ENCODE results near the gene CDH13.

CDH13 gene

DNA sequence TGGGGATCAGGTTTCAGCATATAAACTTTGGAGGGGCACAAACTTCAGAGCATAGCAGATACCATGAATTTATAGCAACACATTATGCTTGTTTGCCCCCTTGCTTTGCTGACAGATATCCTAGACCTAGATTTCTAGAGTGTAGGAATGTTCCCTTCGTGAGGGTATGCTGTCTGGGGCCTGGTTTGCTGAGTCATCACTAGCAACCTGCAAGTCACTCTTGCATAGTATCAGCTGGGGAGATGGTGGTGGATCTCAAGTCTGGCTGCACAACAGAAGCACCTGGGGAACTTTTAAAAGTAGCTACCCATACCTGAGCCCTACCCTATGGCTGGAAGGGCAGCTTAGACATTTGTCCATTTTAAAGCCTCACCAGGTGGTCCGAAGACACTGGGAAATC lies 1158.7 kb downstream of the CDH13 start:
- H3K27ac ChIP-seq (ENCODE audit: low read length, poor library complexity, severe bottlenecking), result no peak overlapping the region
- no peak overlapping the region for H2BK120ac ChIP-seq (ENCODE audit: low read depth, low read length)
- H3K79me1 ChIP-seq (replicated peaks; ENCODE audit: low read length, poor library complexity, severe bottlenecking), result no peaks in the 10 kb centered on the region
- H3K27me3 ChIP-seq (ENCODE audit: control insufficient read depth in 1 of 2, insufficient read depth in 1 of 2, low read length in 2 of 2), result no peaks in the 10 kb centered on the region
- no peak overlapping the region for H3K4me3 ChIP-seq (ENCODE audit: insufficient read depth in 1 of 2, low read depth in 1 of 2, low read length in 2 of 2)
- no peak overlapping the region for H2BK5ac ChIP-seq (ENCODE audit: low read depth, low read length, poor library complexity, severe bottlenecking)
- H4K8ac ChIP-seq (ENCODE audit: low read length), result no peak overlapping the region
- H3K14ac ChIP-seq (ENCODE audit: low read length in 2 of 2), result no peak overlapping the region
- WGBS, result 75% methylated on average over 2 of the region's 2 CpGs
- DNase-seq, result no peak
- H3K4me1 ChIP-seq (ENCODE audit: control insufficient read depth, insufficient read depth, low read depth, low read length), result no peaks in the 10 kb centered on the region
- H2AK5ac ChIP-seq (ENCODE audit: low read length, severe bottlenecking), result no peak overlapping the region
- no peak overlapping the region for H3K4me2 ChIP-seq (ENCODE audit: low read length, poor library complexity, severe bottlenecking)
- H3K9ac ChIP-seq (ENCODE audit: low read length), result no peak overlapping the region
- no peaks in the 10 kb centered on the region for H3K9me3 ChIP-seq (ENCODE audit: control insufficient read depth, low read length)
- no peak overlapping the region for H2BK12ac ChIP-seq (ENCODE audit: low read length in 2 of 2)
- H2BK15ac ChIP-seq (ENCODE audit: low read depth, poor library complexity, severe bottlenecking), result no peak overlapping the region
- H2AFZ ChIP-seq (ENCODE audit: low read depth, low read length), result no peak overlapping the region
- no peak overlapping the region for H3K23ac ChIP-seq (ENCODE audit: low read length in 2 of 2)
- peaks cover 0 to 4% of the 10 kb centered on the region in 2 experiments for H3K36me3 ChIP-seq (ENCODE audit: control insufficient read depth in 1 of 2, insufficient read depth in 2 of 2, low read depth in 1 of 2, low read length in 2 of 2)
- H4K91ac ChIP-seq (ENCODE audit: low read length), result no peak overlapping the region
- H3K4ac ChIP-seq (ENCODE audit: low read depth in 1 of 2, low read length in 2 of 2), result no peak overlapping the region
- no peak overlapping the region for H3K18ac ChIP-seq (ENCODE audit: low read depth in 1 of 2, low read length in 2 of 2)

- Histone ChIP-seq H2AK5ac (ENCODE audit: low read length, severe bottlenecking) (no peak overlapping the region), H3K4me2 (ENCODE audit: low read length, poor library complexity, severe bottlenecking) (no peak overlapping the region), H3K18ac (ENCODE audit: low read depth in 1 of 2, low read length in 2 of 2) (no peak overlapping the region), H3K9ac (ENCODE audit: low read length) (no peak overlapping the region), H4K8ac (ENCODE audit: low read length) (no peak overlapping the region), H4K91ac (ENCODE audit: low read length) (no peak overlapping the region), H3K9me3 (ENCODE audit: control insufficient read depth, low read length) (no peaks in the 10 kb centered on the region), H3K79me1 (replicated peaks; ENCODE audit: low read length, poor library complexity, severe bottlenecking) (no peaks in the 10 kb centered on the region), H3K4me3 (ENCODE audit: insufficient read depth in 1 of 2, low read depth in 1 of 2, low read length in 2 of 2) (no peak overlapping the region), H2BK15ac (ENCODE audit: low read depth, poor library complexity, severe bottlenecking) (no peak overlapping the region), H3K27ac (ENCODE audit: low read length, poor library complexity, severe bottlenecking) (no peak overlapping the region), H2BK120ac (ENCODE audit: low read depth, low read length) (no peak overlapping the region), H3K4ac (ENCODE audit: low read depth in 1 of 2, low read length in 2 of 2) (no peak overlapping the region), H3K36me3 (ENCODE audit: control insufficient read depth in 1 of 2, insufficient read depth in 2 of 2, low read depth in 1 of 2, low read length in 2 of 2) (peaks cover 0 to 5% of the 10 kb centered on the region in 2 experiments), H2BK5ac (ENCODE audit: low read depth, low read length, poor library complexity, severe bottlenecking) (no peak overlapping the region), H2AFZ (ENCODE audit: low read depth, low read length) (no peak overlapping the region), H2BK12ac (ENCODE audit: low read length in 2 of 2) (no peak overlapping the region), H3K27me3 (ENCODE audit: control insufficient read depth in 1 of 2, insufficient read depth in 1 of 2, low read length in 2 of 2) (no peaks in the 10 kb centered on the region), H3K14ac (ENCODE audit: low read length in 2 of 2) (no peak overlapping the region), H3K4me1 (ENCODE audit: control insufficient read depth, insufficient read depth, low read depth, low read length) (no peaks in the 10 kb centered on the region), H3K23ac (ENCODE audit: low read length in 2 of 2) (no peak overlapping the region)
- WGBS, result 100% methylated on average over 6 of the region's 8 CpGs
- no peak for DNase-seq
These were observed 1163.1 kb downstream of the CDH13 start for GRCh38 chr16:83789642-83790401.

GRCh38 chr16:83791916-83792315 lies 1165.1 kb downstream of the CDH13 start:
- H3K4ac ChIP-seq (ENCODE audit: low read depth in 1 of 2, low read length in 2 of 2), result no peak overlapping the region
- H4K8ac ChIP-seq (ENCODE audit: low read length), result no peak overlapping the region
- peaks cover 0 to 5% of the 10 kb centered on the region in 2 experiments for H3K36me3 ChIP-seq (ENCODE audit: control insufficient read depth in 1 of 2, insufficient read depth in 2 of 2, low read depth in 1 of 2, low read length in 2 of 2)
- no peak overlapping the region for H3K23ac ChIP-seq (ENCODE audit: low read length in 2 of 2)
- no peak overlapping the region for H3K4me3 ChIP-seq (ENCODE audit: insufficient read depth in 1 of 2, low read depth in 1 of 2, low read length in 2 of 2)
- no peak overlapping the region for H3K27ac ChIP-seq (ENCODE audit: low read length, poor library complexity, severe bottlenecking)
- no peak overlapping the region for H3K4me2 ChIP-seq (ENCODE audit: low read length, poor library complexity, severe bottlenecking)
- H2AFZ ChIP-seq (ENCODE audit: low read depth, low read length), result no peak overlapping the region
- H3K4me1 ChIP-seq (ENCODE audit: control insufficient read depth, insufficient read depth, low read depth, low read length), result no peaks in the 10 kb centered on the region
- H2BK15ac ChIP-seq (ENCODE audit: low read depth, poor library complexity, severe bottlenecking), result no peak overlapping the region
- DNase-seq, result no peak
- no peaks in the 10 kb centered on the region for H3K9me3 ChIP-seq (ENCODE audit: control insufficient read depth, low read length)
- WGBS, result 97% methylated on average over 9 of the region's 10 CpGs
- H3K27me3 ChIP-seq (ENCODE audit: control insufficient read depth in 1 of 2, insufficient read depth in 1 of 2, low read length in 2 of 2), result no peaks in the 10 kb centered on the region
- H3K79me1 ChIP-seq (replicated peaks; ENCODE audit: low read length, poor library complexity, severe bottlenecking), result no peaks in the 10 kb centered on the region
- H4K91ac ChIP-seq (ENCODE audit: low read length), result no peak overlapping the region
- no peak overlapping the region for H3K14ac ChIP-seq (ENCODE audit: low read length in 2 of 2)
- H2BK5ac ChIP-seq (ENCODE audit: low read depth, low read length, poor library complexity, severe bottlenecking), result no peak overlapping the region
- H2BK120ac ChIP-seq (ENCODE audit: low read depth, low read length), result no peak overlapping the region
- H3K9ac ChIP-seq (ENCODE audit: low read length), result no peak overlapping the region
- no peak overlapping the region for H3K18ac ChIP-seq (ENCODE audit: low read depth in 1 of 2, low read length in 2 of 2)
- no peak overlapping the region for H2AK5ac ChIP-seq (ENCODE audit: low read length, severe bottlenecking)
- no peak overlapping the region for H2BK12ac ChIP-seq (ENCODE audit: low read length in 2 of 2)

- Histone ChIP-seq H3K4ac (ENCODE audit: low read depth in 1 of 2, low read length in 2 of 2) (no peak overlapping the region), H2BK120ac (ENCODE audit: low read depth, low read length) (no peak overlapping the region), H3K23ac (ENCODE audit: low read length in 2 of 2) (no peak overlapping the region), H3K27me3 (ENCODE audit: control insufficient read depth in 1 of 2, insufficient read depth in 1 of 2, low read length in 2 of 2) (no peaks in the 10 kb centered on the region), H3K4me3 (ENCODE audit: insufficient read depth in 1 of 2, low read depth in 1 of 2, low read length in 2 of 2) (no peak overlapping the region), H3K9ac (ENCODE audit: low read length) (no peak overlapping the region), H3K4me1 (ENCODE audit: control insufficient read depth, insufficient read depth, low read depth, low read length) (no peaks in the 10 kb centered on the region), H2AK5ac (ENCODE audit: low read length, severe bottlenecking) (no peak overlapping the region), H3K36me3 (ENCODE audit: control insufficient read depth in 1 of 2, insufficient read depth in 2 of 2, low read depth in 1 of 2, low read length in 2 of 2) (peaks cover 0 to 5% of the 10 kb centered on the region in 2 experiments), H3K18ac (ENCODE audit: low read depth in 1 of 2, low read length in 2 of 2) (no peak overlapping the region), H2AFZ (ENCODE audit: low read depth, low read length) (no peak overlapping the region), H2BK15ac (ENCODE audit: low read depth, poor library complexity, severe bottlenecking) (no peak overlapping the region), H3K4me2 (ENCODE audit: low read length, poor library complexity, severe bottlenecking) (no peak overlapping the region), H4K91ac (ENCODE audit: low read length) (no peak overlapping the region), H2BK12ac (ENCODE audit: low read length in 2 of 2) (no peak overlapping the region), H3K27ac (ENCODE audit: low read length, poor library complexity, severe bottlenecking) (no peak overlapping the region), H3K79me1 (replicated peaks; ENCODE audit: low read length, poor library complexity, severe bottlenecking) (no peaks in the 10 kb centered on the region), H4K8ac (ENCODE audit: low read length) (no peak overlapping the region), H3K9me3 (ENCODE audit: control insufficient read depth, low read length) (no peaks in the 10 kb centered on the region), H2BK5ac (ENCODE audit: low read depth, low read length, poor library complexity, severe bottlenecking) (no peak overlapping the region), H3K14ac (ENCODE audit: low read length in 2 of 2) (no peak overlapping the region)
- DNase-seq, result no peak
- WGBS, result 91% methylated on average over 2 of the region's 2 CpGs
These were observed 1165.6 kb downstream of the CDH13 start for GRCh38 chr16:83792391-83792790.
